PC-3 (cell line): Measurements from ENCODE around the gene RREB1. TPM values are rescaled to one million over a fixed set of nuclear protein-coding genes. Genes with fewer than 3 reads are reported as not detected.
A peak's percentile ranks its signal among the peaks of the same experiment; 100 is the strongest.

Source experiments
- ATAC-seq: fragments of 200-7000 bp; cut with Tn5 transposase; 2 replicates; pipeline ENCODE4 v1.9.1; 2020; ENCODE audit warnings: mild to moderate bottlenecking, moderate library complexity
- BruUV-seq: library from RNA; stranded (reverse); fragments of 400-500 nt; replicated peaks from 2 replicates; lab custom pipeline; 2021; lab: Mats Ljungman, UMichigan
- CTCF ChIA-PET: fragments of 300-600 bp; sonication (Branson Sonifier 250); formaldehyde crosslinking; loops from one replicate; lab custom pipeline; 2022; ENCODE audit warnings: antibody characterized with exemption; lab: Charles Lee
- POLR2A ChIA-PET: fragments of 300-600 bp; sonication (Branson Sonifier 250); formaldehyde crosslinking; loops from one replicate; lab custom pipeline; 2022; ENCODE audit warnings: antibody characterized with exemption; ENCODE audit not compliant: unreplicated experiment; lab: Charles Lee
- DNase-seq: peaks from one replicate; pipeline ENCODE4 v3.0.0-alpha.2; 2015
- H2AFZ ChIP-seq: fragments of 300-600 bp; sonication (generic); 2 replicates; pipeline ENCODE4 v1.6.0; 2016; ENCODE audit warnings: antibody characterized with exemption, low read length
- H3F3A ChIP-seq: fragments of 300-600 bp; sonication (generic); one replicate; pipeline ENCODE4 v1.6.0; 2017; ENCODE audit warnings: antibody characterized with exemption, low read length, control low read depth, mild to moderate bottlenecking; ENCODE audit not compliant: unreplicated experiment
- H3K27ac ChIP-seq: fragments of 300-600 bp; sonication (generic); 2 replicates; pipeline ENCODE4 v1.5.1; 2016; ENCODE audit warnings: mild to moderate bottlenecking, low read length
- H3K27me3 ChIP-seq: fragments of 300-600 bp; sonication (generic); 2 replicates; pipeline ENCODE4 v1.6.1; 2016; ENCODE audit warnings: low read length, mixed read lengths
- H3K36me3 ChIP-seq: fragments of 300-600 bp; sonication (generic); 2 replicates; pipeline ENCODE4 v1.6.1; 2016; ENCODE audit warnings: low read depth, mixed run types, low read length, mixed read lengths
- H3K4me1 ChIP-seq: fragments of 300-600 bp; sonication (generic); 2 replicates; pipeline ENCODE4 v1.5.1; 2016; ENCODE audit warnings: low read length; ENCODE audit not compliant: insufficient read depth
- H3K4me2 ChIP-seq: fragments of 300-600 bp; sonication (generic); 2 replicates; pipeline ENCODE4 v1.6.0; 2016; ENCODE audit warnings: low read length
- H3K4me3 ChIP-seq: fragments of 300-600 bp; sonication (generic); 2 replicates; pipeline ENCODE4 v1.5.1; 2016; ENCODE audit warnings: mild to moderate bottlenecking, low read length, mixed read lengths
- H3K79me2 ChIP-seq: fragments of 300-600 bp; sonication (generic); 2 replicates; pipeline ENCODE4 v1.6.1; 2017; ENCODE audit warnings: low read length, mixed read lengths
- H3K9ac ChIP-seq: fragments of 300-600 bp; sonication (generic); 2 replicates; pipeline ENCODE4 v1.6.0; 2016; ENCODE audit warnings: mild to moderate bottlenecking, low read length
- H3K9me2 ChIP-seq: fragments of 300-600 bp; sonication (generic); replicated peaks from 2 replicates; pipeline ENCODE4 v1.6.1; 2016; ENCODE audit warnings: mixed run types, low read length, mixed read lengths
- H3K9me3 ChIP-seq: fragments of 300-600 bp; sonication (generic); 2 replicates; pipeline ENCODE4 v1.6.1; 2016; ENCODE audit warnings: low read length, mixed read lengths
- H4K20me1 ChIP-seq: fragments of 300-600 bp; sonication (generic); 2 replicates; pipeline ENCODE4 v1.6.1; 2016; ENCODE audit warnings: low read length, mixed read lengths
- EZH2 ChIP-seq: fragments of 300-600 bp; sonication (generic); IDR thresholded peaks from one replicate; pipeline ENCODE4 v1.6.1; 2017; ENCODE audit warnings: antibody characterized with exemption, mild to moderate bottlenecking, low read length; ENCODE audit not compliant: unreplicated experiment
- EZH2phosphoT487 ChIP-seq: fragments of 300-600 bp; sonication (generic); IDR thresholded peaks from 2 replicates; pipeline ENCODE4 v1.6.1; 2018; ENCODE audit warnings: mild to moderate bottlenecking, antibody characterized with exemption, low read length, borderline replicate concordance
- intact Hi-C: fragments of 100-400 bp; cut with micrococcal nuclease; formaldehyde crosslinking; loops from 2 replicates; pipeline ENCODE4 v1.9.0; 2023
- total RNA-seq: library from RNA; depleted of rRNA; stranded (reverse); fragments of >200 nt; gene quantifications from 2 replicates; pipeline ENCODE4 v1.2.3, GENCODE V29; 2014
- TF ChIP-seq, protein P1 (sequence below): fragments of 300-600 bp; sonication (generic); conservative IDR thresholded peaks from 2 replicates; pipeline ENCODE4 v1.5.1; 2017; ENCODE audit warnings: antibody characterized with exemption, low read depth, mild to moderate bottlenecking, low read length

RREB1 gene
- total RNA-seq, 1 experiment from 2014 or later = 26.0 TPM

DNA sequence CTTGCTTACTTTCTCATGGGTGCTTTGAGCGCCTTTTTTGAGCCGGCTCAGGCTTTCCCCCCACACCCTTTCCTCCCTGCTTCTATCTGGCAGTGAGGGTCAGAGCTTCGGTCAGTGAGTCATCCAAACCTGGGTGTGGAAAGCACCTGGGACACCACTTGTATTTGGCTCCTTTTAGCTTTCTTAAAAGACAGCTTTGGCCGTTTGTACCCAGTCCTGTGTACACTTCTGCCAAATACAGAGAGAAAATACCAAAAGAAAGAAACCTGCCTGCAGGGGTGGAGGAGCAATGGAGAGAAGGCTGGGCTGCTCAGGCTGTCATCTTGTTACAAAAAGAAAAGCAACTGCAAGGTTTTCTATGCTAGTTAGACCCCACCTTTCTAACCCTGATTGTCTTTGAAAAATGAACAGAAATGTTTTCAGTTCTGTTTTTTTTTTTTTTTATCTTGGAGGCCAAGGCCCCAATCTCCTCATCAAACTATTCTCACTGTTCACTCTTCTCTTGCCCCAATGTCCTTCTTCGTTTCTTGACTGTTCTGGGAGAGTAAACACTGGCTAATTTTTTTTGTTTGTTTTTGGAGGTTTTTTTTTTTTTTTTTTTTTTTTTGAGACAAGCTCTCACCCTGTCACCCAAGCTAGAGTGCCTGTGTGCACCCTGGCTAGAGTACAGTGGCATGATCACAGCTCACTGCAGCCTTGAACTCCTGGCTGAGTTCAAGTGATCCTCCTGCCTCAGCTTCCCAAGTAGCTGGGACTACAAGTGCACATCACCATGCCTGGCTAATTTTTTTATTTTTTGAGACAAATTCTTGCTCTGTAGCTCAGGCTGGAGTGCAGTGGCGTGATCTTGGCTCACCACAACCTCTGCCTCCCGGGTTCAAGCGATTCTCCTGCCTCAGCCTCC, 128.8 kb downstream of the RREB1 start:
- Histone ChIP-seq H3K9ac (peak overlapping the region; percentile 69), H2AFZ (peak overlapping the region; percentile 44; the same call in 1 of the 2 replicates), H3K9me3 (no peaks in the 10 kb centered on the region), H3K4me1 (peaks cover 36% of the 10 kb centered on the region), H3K9me2 (no peaks in the 10 kb centered on the region), H3K4me3 (peak overlapping the region; percentile 44), H3K79me2 (peaks cover 60% of the 10 kb centered on the region), H3K36me3 (peaks cover 15% of the 10 kb centered on the region; the same call in 1 of the 2 replicates), H4K20me1 (no peaks in the 10 kb centered on the region), H3K27ac (peak overlapping the region; percentile 95), H3F3A (no peaks in the 10 kb centered on the region), H3K27me3 (no peaks in the 10 kb centered on the region), H3K4me2 (peak overlapping the region; percentile 78)
- intact Hi-C loops = no loop called here
- ATAC-seq (peak; percentile 78), DNase-seq (peak; percentile 87)
- POLR2A ChIA-PET = interaction anchor here (0.6 kb wide), 1 partner anchor 26 kb away, joined by 3 read pairs; no protein-coding TSS in a partner anchor
- CTCF ChIA-PET = interaction anchor here (0.6 kb wide), 1 partner anchor 478 kb away, joined by 6 read pairs; no protein-coding TSS in a partner anchor
- TF ChIP-seq, protein P1, sequence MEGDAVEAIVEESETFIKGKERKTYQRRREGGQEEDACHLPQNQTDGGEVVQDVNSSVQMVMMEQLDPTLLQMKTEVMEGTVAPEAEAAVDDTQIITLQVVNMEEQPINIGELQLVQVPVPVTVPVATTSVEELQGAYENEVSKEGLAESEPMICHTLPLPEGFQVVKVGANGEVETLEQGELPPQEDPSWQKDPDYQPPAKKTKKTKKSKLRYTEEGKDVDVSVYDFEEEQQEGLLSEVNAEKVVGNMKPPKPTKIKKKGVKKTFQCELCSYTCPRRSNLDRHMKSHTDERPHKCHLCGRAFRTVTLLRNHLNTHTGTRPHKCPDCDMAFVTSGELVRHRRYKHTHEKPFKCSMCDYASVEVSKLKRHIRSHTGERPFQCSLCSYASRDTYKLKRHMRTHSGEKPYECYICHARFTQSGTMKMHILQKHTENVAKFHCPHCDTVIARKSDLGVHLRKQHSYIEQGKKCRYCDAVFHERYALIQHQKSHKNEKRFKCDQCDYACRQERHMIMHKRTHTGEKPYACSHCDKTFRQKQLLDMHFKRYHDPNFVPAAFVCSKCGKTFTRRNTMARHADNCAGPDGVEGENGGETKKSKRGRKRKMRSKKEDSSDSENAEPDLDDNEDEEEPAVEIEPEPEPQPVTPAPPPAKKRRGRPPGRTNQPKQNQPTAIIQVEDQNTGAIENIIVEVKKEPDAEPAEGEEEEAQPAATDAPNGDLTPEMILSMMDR = no peak
- TF ChIP-seq EZH2 (no peak), EZH2phosphoT487 (no peak)
- BruUV-seq = no TSS peak

DNA sequence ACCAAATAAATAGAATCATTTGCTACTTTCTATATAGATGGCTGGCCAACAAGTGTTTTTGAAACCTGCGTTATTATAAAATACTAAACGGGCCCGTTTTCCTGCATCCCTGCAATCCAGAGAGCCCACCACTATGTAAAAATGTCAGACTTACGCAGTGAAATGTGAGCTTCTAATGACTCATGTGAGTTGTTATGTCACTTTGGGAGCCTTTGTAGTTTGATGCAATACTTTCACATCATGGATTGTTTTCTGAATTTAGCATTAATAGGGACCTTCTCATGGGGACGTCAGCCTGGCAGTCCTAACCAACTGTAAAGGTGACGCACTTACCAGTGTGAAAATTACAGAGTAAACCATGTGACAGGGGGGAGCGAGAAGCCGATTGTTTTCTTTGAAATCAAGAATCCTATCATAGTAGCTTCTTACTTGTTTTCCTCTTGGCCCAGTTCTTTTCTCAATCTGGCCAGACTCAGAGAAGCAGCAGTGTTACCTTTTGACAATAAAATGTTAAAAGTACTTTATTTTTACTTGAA, 130.0 kb downstream of the RREB1 start:
- BruUV-seq = no TSS peak
- H3K4me2 ChIP-seq = no peak overlapping the region
- DNase-seq (no peak), ATAC-seq (no peak)
- peaks cover 60% of the 10 kb centered on the region for H3K79me2 ChIP-seq
- no peaks in the 10 kb centered on the region for H3K9me3 ChIP-seq
- intact Hi-C loops = loop anchor here (1.0 kb wide), 1 partner anchor 513 kb away; no protein-coding TSS in a partner anchor
- no peak overlapping the region for H3K4me3 ChIP-seq
- no peaks in the 10 kb centered on the region for H3F3A ChIP-seq
- peaks cover 8% of the 10 kb centered on the region; the same call in 1 of the 2 replicates for H3K36me3 ChIP-seq
- H2AFZ ChIP-seq = no peak overlapping the region
- no peaks in the 10 kb centered on the region for H3K27me3 ChIP-seq
- H3K4me1 ChIP-seq = peaks cover 48% of the 10 kb centered on the region
- CTCF ChIA-PET = no interaction called here
- no peak overlapping the region for H3K9ac ChIP-seq
- POLR2A ChIA-PET = no interaction called here
- TF ChIP-seq EZH2 (no peak), EZH2phosphoT487 (no peak)
- TF ChIP-seq, protein P1 = no peak
- H3K27ac ChIP-seq = no peak overlapping the region
- no peaks in the 10 kb centered on the region for H4K20me1 ChIP-seq
- H3K9me2 ChIP-seq = no peaks in the 10 kb centered on the region
